NT2/D1 (cell line): Measurements from ENCODE around the gene LSP1.

ENCODE experiments used
- SUZ12 ChIP-seq: IDR thresholded peaks from 2 replicates; pipeline ENCODE4 v1.6.1; 2011; ENCODE audit not compliant: insufficient read length, insufficient read depth; ENCODE audit errors: extremely low read depth
- ZNF274 ChIP-seq: IDR thresholded peaks from 2 replicates; pipeline ENCODE4 v1.6.1; 2011; ENCODE audit warnings: mild to moderate bottlenecking, low read depth, low read length

DNA sequence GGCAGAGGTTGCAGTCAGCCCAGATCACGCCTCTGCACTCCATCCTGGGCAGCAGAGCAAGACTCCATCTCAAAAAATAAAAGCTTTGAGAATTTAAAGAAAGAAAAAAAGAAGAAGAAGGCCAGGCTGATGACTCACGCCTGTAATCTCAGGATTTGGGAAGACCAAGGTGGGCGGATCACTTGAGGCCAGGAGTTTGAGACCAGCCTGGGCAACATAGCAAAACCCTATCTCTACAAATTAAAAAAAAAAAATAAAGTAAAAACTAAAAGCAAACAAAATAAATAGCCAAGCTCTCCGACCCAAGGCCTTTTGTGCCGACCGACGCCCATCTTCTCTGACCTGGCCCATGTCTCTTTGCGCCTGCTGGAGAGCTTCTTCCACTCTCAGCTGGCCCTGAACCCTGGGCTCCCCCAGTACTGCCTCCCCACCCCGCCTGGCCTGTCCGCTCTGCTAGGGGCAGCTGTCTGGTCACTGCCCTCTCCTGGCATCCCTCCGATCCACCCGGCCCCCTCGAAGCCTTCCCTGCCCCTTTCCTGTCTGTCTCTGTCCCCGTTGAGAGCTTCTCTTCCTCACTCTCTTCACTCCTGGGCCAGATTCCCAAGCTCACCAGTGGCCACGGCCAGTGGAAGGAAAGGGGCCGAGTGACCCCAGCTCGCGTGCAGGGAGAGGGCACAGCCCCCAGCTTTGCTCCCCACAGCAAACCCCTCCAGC, 4.8 kb upstream of the LSP1 start:
- TF ChIP-seq SUZ12 (no peak), ZNF274 (no peak)
